ENCODE results near the gene AVPR1B.

AVPR1B gene

DNA sequence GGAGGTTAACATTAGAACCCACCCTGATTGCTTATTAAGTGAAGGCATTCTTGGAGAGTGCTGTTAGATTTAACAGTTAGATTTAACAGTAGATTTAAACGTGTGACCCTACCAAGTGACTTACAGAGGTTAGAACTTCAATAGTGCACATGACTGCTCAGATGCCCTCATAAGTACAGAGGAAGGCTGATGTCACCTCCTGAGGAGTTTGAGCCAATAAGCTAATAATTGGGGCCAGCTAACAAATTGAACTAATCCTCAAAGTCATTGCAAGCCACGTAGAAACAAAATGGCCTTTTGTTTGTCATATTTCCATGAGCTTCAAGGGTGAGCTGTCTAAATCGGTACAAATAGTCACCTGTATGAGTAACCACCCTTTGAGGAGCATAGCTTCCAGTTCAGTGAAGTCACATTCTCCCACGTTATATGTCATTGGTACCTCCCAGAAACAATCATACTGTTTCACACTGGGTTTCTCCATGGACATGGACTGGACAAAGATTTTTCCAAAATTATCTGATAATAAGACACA, 11.7 kb downstream of the AVPR1B start:
- Histone ChIP-seq H3K4ac (ENCODE audit: low read depth, low read length) (no peak overlapping the region), H3K79me2 (ENCODE audit: control insufficient read depth, insufficient read depth, low read length) (no peaks in the 10 kb centered on the region), H3K4me2 (ENCODE audit: low read length) (no peak overlapping the region), H3K36me3 (ENCODE audit: control insufficient read depth, insufficient read depth, low read length) (no peaks in the 10 kb centered on the region), H3K4me3 (ENCODE audit: low read length) (no peak overlapping the region), H2BK120ac (ENCODE audit: low read depth, low read length) (no peak overlapping the region), H3K4me1 (ENCODE audit: control insufficient read depth, low read depth, low read length) (no peaks in the 10 kb centered on the region), H3K9ac (ENCODE audit: low read length) (no peak overlapping the region), H3K27ac (ENCODE audit: low read depth, low read length) (no peak overlapping the region), H2BK15ac (replicated peaks; ENCODE audit: low read depth) (no peak overlapping the region), H3K79me1 (ENCODE audit: low read length) (no peaks in the 10 kb centered on the region), H3K27me3 (ENCODE audit: insufficient read depth, low read length, poor library complexity) (no peaks in the 10 kb centered on the region), H2BK5ac (ENCODE audit: low read length) (no peak overlapping the region), H4K8ac (ENCODE audit: low read depth, low read length) (no peak overlapping the region), H3K23ac (ENCODE audit: low read length) (no peak overlapping the region), H3K18ac (ENCODE audit: low read length) (no peak overlapping the region), H4K5ac (ENCODE audit: low read length) (no peak overlapping the region), H2AK5ac (ENCODE audit: low read length) (no peak overlapping the region), H3K56ac (ENCODE audit: low read length) (no peak overlapping the region)
- WGBS (ENCODE audit: extremely low coverage, insufficient coverage, low lambda C conversion rate), result no CpG with 5 or more reads among the region's 4 CpGs
- DNase-seq, result no peak

DNA sequence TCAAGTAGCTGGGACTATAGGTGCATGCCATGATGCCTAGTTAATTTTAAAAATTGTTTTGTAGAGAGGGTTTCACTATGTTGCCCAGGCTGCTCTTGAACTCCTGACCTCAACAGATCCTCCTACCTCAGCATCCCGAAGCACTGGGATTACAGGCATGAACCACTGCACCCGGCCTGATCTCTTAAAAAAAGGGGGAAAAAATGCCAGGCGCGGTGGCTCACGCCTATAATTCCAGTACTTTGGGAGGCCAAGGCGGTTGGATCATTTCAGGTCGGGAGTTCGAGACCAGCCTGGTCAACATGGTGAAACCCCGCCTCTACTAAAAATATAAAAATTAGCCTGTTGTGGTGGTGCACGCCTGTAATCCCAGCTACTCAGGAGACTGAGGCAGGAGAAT, 13.2 kb downstream of the AVPR1B start:
- Histone ChIP-seq H3K4me2 (ENCODE audit: low read length) (no peak overlapping the region), H3K36me3 (ENCODE audit: control insufficient read depth, insufficient read depth, low read length) (no peaks in the 10 kb centered on the region), H3K27me3 (ENCODE audit: insufficient read depth, low read length, poor library complexity) (no peaks in the 10 kb centered on the region), H4K5ac (ENCODE audit: low read length) (no peak overlapping the region), H3K4ac (ENCODE audit: low read depth, low read length) (no peak overlapping the region), H3K18ac (ENCODE audit: low read length) (no peak overlapping the region), H2BK120ac (ENCODE audit: low read depth, low read length) (no peak overlapping the region), H2BK15ac (replicated peaks; ENCODE audit: low read depth) (no peak overlapping the region), H3K27ac (ENCODE audit: low read depth, low read length) (no peak overlapping the region), H3K56ac (ENCODE audit: low read length) (no peak overlapping the region), H3K4me3 (ENCODE audit: low read length) (no peak overlapping the region), H2AK5ac (ENCODE audit: low read length) (no peak overlapping the region), H3K9ac (ENCODE audit: low read length) (no peak overlapping the region), H4K8ac (ENCODE audit: low read depth, low read length) (no peak overlapping the region), H3K79me1 (ENCODE audit: low read length) (no peaks in the 10 kb centered on the region), H3K23ac (ENCODE audit: low read length) (no peak overlapping the region), H3K4me1 (ENCODE audit: control insufficient read depth, low read depth, low read length) (no peaks in the 10 kb centered on the region), H2BK5ac (ENCODE audit: low read length) (no peak overlapping the region), H3K79me2 (ENCODE audit: control insufficient read depth, insufficient read depth, low read length) (no peaks in the 10 kb centered on the region)
- no peak for DNase-seq
- no CpG with 5 or more reads among the region's 10 CpGs for WGBS (ENCODE audit: extremely low coverage, insufficient coverage, low lambda C conversion rate)

DNA sequence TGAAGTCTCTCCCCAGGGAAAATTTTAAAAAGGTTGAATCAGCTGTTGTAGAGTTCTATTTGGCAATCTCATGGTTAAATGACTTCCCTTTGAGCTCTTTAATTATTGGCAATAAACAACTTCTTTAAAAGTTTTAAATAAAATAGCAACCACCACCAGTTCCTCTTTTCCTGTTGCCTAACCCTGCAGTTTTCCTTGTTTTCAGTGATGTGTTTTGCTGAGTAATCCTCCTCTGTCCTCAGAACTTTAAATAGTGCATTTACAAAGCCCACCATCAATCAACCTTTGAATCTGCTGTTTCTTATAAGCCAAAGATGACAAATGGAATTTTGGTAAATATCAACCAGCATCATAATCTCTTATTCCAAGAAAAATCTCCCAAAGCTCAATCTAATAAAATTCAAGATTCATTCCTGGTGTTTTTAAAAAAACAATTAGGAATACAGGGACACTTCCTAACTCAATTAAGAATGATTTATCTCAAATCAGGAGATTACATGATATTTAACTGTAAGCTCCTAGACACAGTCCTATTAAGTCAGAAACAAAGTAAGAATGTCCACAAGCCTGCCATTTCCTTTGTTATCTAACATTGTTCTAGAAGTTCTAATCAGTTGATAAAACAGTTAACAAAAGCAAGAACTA, 14.8 kb downstream of the AVPR1B start:
- Histone ChIP-seq H4K5ac (ENCODE audit: low read length) (no peak overlapping the region), H3K36me3 (ENCODE audit: control insufficient read depth, insufficient read depth, low read length) (no peaks in the 10 kb centered on the region), H3K9ac (ENCODE audit: low read length) (no peak overlapping the region), H2BK15ac (replicated peaks; ENCODE audit: low read depth) (no peak overlapping the region), H3K79me1 (ENCODE audit: low read length) (no peaks in the 10 kb centered on the region), H3K4ac (ENCODE audit: low read depth, low read length) (no peak overlapping the region), H4K8ac (ENCODE audit: low read depth, low read length) (no peak overlapping the region), H2BK120ac (ENCODE audit: low read depth, low read length) (no peak overlapping the region), H3K4me1 (ENCODE audit: control insufficient read depth, low read depth, low read length) (no peaks in the 10 kb centered on the region), H3K4me2 (ENCODE audit: low read length) (no peak overlapping the region), H3K79me2 (ENCODE audit: control insufficient read depth, insufficient read depth, low read length) (no peaks in the 10 kb centered on the region), H3K27ac (ENCODE audit: low read depth, low read length) (no peak overlapping the region), H2BK5ac (ENCODE audit: low read length) (no peak overlapping the region), H3K4me3 (ENCODE audit: low read length) (no peak overlapping the region), H3K56ac (ENCODE audit: low read length) (no peak overlapping the region), H3K27me3 (ENCODE audit: insufficient read depth, low read length, poor library complexity) (no peaks in the 10 kb centered on the region), H2AK5ac (ENCODE audit: low read length) (no peak overlapping the region), H3K23ac (ENCODE audit: low read length) (no peak overlapping the region), H3K18ac (ENCODE audit: low read length) (no peak overlapping the region)
- DNase-seq, result no peak

DNA sequence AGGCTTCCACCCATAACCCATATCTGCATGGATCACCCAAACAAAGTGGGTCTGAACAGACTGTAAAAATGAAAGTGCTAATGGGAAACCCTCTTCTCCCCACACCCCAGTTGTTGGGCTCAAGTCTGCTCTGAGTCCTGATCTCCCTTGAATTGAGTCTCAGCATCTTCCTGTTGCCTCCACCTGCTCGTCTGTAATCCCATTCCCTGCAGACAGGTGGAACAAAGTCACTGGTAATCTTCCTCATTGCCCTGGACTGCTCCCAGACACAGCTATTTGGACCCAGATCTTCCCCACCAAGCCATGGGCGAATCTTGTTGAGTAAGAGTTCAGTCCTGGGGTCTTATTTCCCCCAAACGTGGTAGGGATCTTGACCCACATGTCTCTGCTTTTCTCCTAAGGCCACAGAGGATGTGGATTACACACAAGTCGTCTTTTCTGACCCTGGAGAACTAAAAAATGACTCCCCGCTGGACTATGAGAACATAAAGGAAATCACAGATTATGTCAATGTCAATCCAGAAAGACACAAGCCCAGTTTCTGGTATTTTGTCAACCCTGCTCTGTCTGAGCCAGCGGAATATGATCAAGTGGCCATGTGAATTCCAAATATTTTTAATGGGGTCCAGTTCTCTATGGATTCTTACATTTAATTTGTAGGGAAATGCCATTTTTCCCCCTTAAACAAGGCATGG, 15.7 kb downstream of the AVPR1B start:
- no peaks in the 10 kb centered on the region for H3K27me3 ChIP-seq (ENCODE audit: insufficient read depth, low read length, poor library complexity)
- no peak for DNase-seq
- H3K4ac ChIP-seq (ENCODE audit: low read depth, low read length), result peak overlapping the region; percentile 27
- no peak overlapping the region for H3K4me3 ChIP-seq (ENCODE audit: low read length)
- no peaks in the 10 kb centered on the region for H3K4me1 ChIP-seq (ENCODE audit: control insufficient read depth, low read depth, low read length)
- no peaks in the 10 kb centered on the region for H3K79me1 ChIP-seq (ENCODE audit: low read length)
- H2BK120ac ChIP-seq (ENCODE audit: low read depth, low read length), result no peak overlapping the region
- no peak overlapping the region for H3K18ac ChIP-seq (ENCODE audit: low read length)
- H3K9ac ChIP-seq (ENCODE audit: low read length), result no peak overlapping the region
- H3K23ac ChIP-seq (ENCODE audit: low read length), result no peak overlapping the region
- H2BK5ac ChIP-seq (ENCODE audit: low read length), result no peak overlapping the region
- no peak overlapping the region for H4K8ac ChIP-seq (ENCODE audit: low read depth, low read length)
- no peak overlapping the region for H2AK5ac ChIP-seq (ENCODE audit: low read length)
- H3K27ac ChIP-seq (ENCODE audit: low read depth, low read length), result no peak overlapping the region
- no peaks in the 10 kb centered on the region for H3K79me2 ChIP-seq (ENCODE audit: control insufficient read depth, insufficient read depth, low read length)
- no peak overlapping the region for H3K4me2 ChIP-seq (ENCODE audit: low read length)
- no peak overlapping the region for H2BK15ac ChIP-seq (replicated peaks; ENCODE audit: low read depth)
- H3K56ac ChIP-seq (ENCODE audit: low read length), result no peak overlapping the region
- H3K36me3 ChIP-seq (ENCODE audit: control insufficient read depth, insufficient read depth, low read length), result no peaks in the 10 kb centered on the region
- no peak overlapping the region for H4K5ac ChIP-seq (ENCODE audit: low read length)
- no CpG with 5 or more reads among the region's 6 CpGs for WGBS (ENCODE audit: extremely low coverage, insufficient coverage, low lambda C conversion rate)

DNA sequence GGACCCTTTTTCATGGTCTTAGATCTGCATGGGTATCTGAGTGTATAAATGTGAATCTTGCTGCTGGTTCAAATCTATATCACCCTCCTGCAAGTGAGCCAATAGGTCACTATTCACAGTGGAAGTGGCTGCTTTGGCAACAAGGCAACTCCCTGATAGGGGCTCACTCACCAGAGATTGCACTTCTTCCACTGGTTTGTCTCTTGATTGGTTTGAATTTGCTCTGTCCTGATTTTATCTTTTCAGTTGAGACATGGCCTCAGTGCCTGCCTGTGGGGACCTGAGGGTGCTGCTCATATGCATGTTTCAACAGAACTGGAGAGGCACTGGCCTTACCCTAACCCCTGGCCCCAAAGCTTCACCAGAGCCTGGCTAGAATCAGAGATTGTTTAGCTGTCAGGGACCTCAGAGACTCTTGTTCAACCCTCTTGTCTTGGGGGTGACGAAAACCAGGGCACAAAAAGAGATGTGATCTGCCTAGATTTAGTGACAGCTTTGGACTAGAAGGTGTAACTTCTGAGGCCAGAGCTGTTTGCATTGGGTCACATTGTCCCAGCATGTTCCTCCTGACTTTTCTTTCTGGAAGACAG, 16.9 kb downstream of the AVPR1B start:
- H3K79me1 ChIP-seq (ENCODE audit: low read length), result no peaks in the 10 kb centered on the region
- H3K4me1 ChIP-seq (ENCODE audit: control insufficient read depth, low read depth, low read length), result no peaks in the 10 kb centered on the region
- no peak overlapping the region for H3K23ac ChIP-seq (ENCODE audit: low read length)
- no peak overlapping the region for H4K5ac ChIP-seq (ENCODE audit: low read length)
- H3K27me3 ChIP-seq (ENCODE audit: insufficient read depth, low read length, poor library complexity), result no peaks in the 10 kb centered on the region
- H2AK5ac ChIP-seq (ENCODE audit: low read length), result no peak overlapping the region
- no peaks in the 10 kb centered on the region for H3K79me2 ChIP-seq (ENCODE audit: control insufficient read depth, insufficient read depth, low read length)
- no peaks in the 10 kb centered on the region for H3K36me3 ChIP-seq (ENCODE audit: control insufficient read depth, insufficient read depth, low read length)
- H3K9ac ChIP-seq (ENCODE audit: low read length), result no peak overlapping the region
- H3K4me2 ChIP-seq (ENCODE audit: low read length), result no peak overlapping the region
- no peak overlapping the region for H4K8ac ChIP-seq (ENCODE audit: low read depth, low read length)
- no peak overlapping the region for H3K27ac ChIP-seq (ENCODE audit: low read depth, low read length)
- no peak overlapping the region for H3K4ac ChIP-seq (ENCODE audit: low read depth, low read length)
- no peak overlapping the region for H3K4me3 ChIP-seq (ENCODE audit: low read length)
- no peak overlapping the region for H2BK5ac ChIP-seq (ENCODE audit: low read length)
- H2BK15ac ChIP-seq (replicated peaks; ENCODE audit: low read depth), result no peak overlapping the region
- no peak overlapping the region for H2BK120ac ChIP-seq (ENCODE audit: low read depth, low read length)
- no peak overlapping the region for H3K18ac ChIP-seq (ENCODE audit: low read length)
- no peak overlapping the region for H3K56ac ChIP-seq (ENCODE audit: low read length)
- no CpG with 5 or more reads among the region's 1 CpG for WGBS (ENCODE audit: extremely low coverage, insufficient coverage, low lambda C conversion rate)
- no peak for DNase-seq
